Activated CD8-positive, alpha-beta memory T cell treated with anti-CD3 and anti-CD28 coated beads, Interleukin-2, amount 50 U/mL, for 1 hour (primary cell): ENCODE data around the gene BPHL.
"Not testable (repeated sequence)": the region's sequence is repeated elsewhere in the genome, so short reads cannot be mapped to it uniquely, and the experiment has no call there.

Experiments used
- DNase-seq: peaks from one replicate; pipeline ENCODE4 v3.0.0-alpha.2; 2020; ENCODE audit errors: extremely low read depth

Gene BPHL

DNA sequence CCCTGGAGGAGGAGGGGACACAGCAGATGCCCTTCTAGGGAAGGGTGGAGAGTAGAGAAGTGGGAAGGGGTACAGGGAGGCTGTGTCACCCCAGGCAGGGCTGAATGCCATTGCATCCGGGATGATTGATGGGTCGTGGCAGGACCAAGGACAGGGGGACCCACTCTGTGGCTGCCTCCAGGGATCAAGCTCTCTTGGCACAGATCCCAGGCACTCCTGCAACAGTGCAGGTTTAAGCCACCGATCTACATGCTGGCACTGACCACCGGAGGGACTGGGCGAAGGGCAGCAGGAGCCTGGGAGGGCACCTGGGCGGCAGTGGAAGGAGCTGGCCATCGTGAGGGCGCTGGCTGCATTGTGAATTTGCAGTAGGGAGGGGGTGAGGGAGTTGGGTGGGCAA, 61.4 kb downstream of the BPHL start:
- DNase-seq, result not testable (repeated sequence)

DNA sequence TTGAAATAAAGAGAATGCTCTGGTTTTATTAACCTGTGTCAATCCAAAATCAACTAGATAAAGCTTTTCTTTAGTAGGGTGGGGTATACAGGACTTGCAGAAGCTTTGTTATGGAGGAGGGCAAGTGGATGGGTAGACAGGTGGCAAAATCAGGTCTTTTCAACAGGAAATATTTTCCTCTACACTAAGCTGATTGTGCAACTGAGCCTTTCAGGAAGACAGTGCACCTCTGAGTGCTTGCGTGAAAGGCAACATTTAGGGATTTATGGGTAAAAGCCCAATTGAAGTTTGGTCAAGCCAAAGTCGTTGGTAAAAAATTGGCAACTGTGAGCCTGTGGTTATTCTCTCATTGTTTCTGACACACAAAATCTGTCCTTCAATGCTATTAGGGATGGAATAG, 62.6 kb downstream of the BPHL start:
- DNase-seq, result no peak

DNA sequence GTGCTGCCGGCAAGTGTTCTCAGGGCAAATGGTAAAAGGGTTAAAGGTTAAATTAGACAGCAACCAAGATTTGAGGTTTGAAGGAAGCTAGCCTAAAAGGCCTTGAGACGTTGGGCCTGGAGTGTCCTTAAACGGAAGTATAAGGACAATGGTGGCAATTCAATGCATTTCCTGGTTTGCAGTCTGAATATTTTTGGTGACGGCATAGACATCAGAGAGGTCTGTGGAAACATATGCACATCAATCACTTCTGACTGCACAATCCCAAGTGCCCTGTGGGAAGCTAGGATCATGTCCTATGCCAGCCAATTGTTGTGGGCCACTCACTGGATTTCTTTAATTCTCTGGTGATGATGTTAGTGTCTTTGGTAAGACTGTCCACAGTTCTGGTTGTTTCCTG, 64.6 kb downstream of the BPHL start:
- DNase-seq, result no peak

DNA sequence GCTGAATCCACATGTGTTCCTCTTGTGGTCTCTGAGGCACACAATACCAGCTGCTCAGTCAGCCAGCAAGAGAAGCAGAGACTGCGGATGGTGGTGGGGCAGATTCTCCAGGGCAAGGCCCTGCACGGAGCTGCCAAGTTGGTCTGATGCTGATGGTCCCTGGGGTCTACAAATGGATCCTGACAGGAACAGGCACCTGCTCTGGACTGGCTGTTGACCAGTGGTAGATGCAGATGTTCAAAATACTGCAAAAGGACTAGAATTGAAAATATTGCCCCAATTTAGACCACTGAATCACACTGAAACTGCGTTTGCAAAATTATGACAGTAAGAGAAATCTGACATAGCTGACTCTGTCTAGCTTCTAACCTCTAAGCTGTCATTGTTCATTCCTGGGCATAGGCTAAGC, 68.5 kb downstream of the BPHL start:
- no peak for DNase-seq

DNA sequence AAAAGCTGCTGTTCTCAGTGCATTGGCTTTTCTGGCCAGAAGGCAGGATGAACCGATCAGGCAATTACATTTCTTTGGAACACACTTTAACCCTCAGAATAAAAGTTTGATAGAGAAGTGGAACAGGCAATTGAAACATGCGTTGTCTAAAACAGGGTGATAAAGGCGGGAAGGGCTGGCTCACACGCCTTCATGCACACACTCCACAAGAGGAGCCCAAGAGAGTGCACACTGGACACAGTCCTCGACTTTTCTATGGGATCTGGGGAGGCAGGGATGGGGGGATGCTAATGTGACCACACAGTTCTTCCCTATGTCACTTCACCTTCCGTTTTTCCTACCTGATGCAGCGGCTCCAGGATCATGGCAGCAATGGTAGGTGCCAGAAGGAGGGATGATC, 69.8 kb downstream of the BPHL start:
- DNase-seq, result no peak

DNA sequence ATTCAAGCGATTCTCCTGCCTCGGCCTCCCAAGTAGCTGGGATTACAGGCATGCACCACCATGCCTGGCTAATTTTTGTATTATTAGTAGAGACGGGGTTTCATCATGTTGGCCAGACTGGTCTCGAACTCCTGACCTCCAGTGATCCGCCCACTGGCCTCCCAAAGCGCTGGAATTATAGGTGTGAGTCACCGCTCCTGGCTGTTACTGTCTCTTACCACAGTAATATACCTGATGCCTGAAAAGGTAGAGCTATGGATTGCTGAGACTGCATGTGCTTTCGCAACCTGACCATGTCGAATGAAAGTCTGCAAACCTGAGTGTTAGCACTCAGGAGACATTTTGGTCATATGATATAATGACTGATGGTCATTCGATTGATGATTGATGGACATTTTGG, 70.7 kb downstream of the BPHL start:
- DNase-seq, result not testable (repeated sequence)

DNA sequence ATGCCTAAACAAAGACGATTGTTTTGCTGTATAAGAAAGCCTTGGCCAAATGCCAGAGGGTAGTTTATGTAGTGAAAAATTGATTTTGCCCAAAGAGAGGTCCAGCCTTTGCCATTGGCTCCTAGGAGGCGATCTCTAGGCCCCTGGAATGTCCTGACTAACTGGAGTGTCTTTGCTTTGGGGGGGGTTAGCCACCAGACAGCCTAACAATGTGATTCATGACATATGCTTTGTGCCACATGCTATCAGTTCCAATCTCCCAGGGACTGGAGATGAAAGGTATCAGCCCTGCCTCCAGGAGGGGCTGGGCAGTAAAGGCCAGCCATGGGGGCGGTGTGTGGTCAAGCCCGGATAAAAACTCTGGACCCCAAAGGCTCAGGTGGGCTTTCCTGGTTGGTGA, 71.5 kb downstream of the BPHL start:
- DNase-seq, result no peak

DNA sequence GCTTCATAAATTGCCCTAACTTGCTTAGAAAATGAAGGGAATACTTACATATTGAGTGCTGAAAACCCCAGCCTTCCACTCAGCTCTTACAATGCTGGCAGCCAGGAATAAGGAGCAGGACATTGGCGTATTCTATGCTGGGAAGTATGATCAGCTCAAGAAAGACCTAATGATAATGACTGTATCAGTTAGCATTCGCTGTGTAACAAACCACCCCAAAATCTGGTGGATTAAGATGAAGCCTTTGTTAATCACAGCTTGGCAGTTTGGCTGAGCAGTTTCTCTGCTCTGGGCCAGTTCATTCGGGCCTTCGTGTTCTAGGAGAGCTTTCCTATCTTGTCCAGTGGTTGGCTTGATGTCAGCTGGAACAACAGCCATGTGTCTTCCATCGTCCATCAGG, 72.3 kb downstream of the BPHL start:
- no peak for DNase-seq

DNA sequence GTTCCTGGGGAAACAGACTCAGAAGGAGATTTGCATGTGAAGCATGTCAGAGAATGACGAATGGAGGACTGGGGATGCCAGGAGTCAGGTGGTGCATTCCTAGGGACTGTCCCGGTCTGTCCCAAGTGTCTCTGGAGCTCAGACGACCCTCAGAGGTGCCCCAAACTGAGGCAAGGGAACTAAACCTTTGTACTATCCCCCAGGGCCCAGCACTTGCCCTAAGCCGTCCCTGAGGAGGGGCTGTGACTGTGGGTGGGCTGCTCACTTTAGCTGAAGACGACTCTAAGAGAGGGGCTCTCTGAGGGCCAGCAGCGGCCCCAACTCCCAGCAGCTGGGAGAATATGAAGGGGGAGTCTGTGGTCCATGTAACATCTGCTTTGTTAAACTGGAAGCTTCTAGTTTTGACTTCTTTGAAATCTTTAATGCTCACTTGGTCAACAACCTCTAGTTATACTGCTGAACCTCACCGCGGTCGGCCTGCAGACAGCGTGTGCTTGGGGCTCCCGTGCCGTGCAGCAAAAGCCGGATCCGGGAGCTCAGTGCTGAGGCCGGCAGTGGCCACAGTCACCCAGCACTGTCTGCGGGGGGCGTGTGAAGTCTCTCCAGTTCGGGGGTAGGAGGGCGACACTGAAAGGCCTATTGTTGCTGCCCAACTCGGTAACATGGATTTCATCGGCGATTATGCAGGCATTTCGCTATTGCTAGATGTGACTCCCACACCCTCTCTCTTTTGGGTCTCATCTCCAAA, 74.8 kb downstream of the BPHL start:
- DNase-seq, result no peak

DNA sequence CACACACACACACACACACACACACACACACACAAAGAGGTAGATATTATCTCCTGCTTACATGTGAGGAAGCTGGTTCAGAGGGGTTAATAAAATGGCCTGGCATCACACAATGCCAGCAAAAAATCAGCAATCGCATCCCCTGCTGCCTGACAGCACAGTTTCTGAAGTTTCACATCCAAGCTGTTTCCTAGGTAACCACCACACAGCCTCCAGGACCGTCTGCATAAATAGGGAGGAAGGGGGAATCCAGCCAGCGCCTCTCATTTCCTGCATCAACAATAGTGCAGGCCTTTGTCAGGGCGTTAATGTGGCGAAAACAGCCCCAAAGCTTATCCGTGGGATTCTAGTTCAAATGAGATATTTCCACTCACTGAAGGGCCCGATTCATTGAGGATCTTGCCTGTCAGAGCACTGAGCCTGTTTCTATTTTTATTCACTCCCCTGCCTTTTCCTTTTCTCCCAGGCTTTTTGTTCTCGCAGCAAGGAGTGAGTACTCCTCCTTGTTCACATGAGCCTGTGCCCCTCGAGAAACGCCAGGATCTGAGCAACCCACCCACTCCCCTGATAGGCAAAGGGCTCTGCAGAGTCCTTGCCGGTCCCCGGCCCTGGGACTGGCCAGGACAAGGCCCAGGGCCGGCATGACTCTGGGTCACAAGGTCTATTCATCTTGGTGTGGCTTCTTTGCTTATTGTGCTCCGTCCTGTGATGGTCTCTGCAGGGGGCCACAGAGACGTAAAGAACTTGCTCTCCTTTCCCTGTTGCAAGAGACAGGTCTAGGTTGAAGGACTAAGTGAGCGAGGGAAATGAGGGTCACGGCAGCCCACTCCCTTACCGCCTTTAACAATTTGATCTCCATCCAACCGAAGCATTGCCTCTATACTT, 76.3 kb downstream of the BPHL start:
- no peak for DNase-seq

DNA sequence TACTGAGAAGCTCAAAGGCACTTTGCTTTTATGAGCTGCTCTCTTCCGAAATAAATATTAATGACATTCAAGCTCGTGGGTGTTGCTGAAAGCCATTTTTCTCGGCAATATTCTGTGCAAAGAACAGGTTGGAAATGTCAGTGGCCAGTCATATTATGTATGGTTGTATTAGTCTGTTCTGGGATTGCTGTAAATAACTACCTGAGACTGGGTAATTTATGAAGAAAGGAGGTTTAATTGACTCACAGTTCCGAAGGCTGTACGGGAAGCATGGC, 76.8 kb downstream of the BPHL start:
- no peak for DNase-seq

DNA sequence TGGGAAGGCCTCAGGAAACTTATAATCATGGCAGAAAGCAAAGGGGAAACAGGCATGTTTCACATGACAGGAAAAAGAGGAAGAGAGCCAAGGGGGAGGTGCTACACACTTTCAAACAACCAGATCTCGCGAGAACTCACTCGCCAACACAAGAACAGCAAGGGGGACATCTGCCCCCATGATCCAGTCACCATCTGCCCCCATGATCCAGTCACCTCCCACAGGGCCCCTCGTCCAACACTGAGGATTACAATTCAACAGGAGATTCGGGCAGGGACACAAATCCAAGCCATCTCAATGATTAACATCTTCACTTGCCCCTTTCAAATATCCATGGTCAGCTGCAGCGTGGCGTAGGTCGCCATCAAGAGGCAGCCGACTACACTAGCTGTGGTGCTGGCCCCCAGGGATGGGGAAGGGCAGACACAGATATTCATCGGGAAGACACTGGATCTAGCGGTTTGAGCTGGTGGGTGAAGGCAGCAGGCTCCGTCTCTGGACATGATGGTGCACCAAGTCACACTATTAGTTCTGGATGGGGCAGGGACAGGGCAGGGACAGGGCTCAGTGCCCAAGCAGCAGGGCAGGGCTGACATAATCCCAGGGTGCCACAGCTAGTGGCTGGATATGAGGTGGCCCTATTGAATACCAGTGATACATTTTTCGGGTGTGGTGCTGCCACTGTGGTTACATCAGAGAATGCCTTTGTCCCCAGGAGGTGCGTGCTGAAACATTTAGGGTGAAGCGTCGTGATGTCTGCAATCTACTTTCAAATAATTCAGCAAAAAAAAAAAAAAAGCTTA, 77.4 kb downstream of the BPHL start:
- no peak for DNase-seq

DNA sequence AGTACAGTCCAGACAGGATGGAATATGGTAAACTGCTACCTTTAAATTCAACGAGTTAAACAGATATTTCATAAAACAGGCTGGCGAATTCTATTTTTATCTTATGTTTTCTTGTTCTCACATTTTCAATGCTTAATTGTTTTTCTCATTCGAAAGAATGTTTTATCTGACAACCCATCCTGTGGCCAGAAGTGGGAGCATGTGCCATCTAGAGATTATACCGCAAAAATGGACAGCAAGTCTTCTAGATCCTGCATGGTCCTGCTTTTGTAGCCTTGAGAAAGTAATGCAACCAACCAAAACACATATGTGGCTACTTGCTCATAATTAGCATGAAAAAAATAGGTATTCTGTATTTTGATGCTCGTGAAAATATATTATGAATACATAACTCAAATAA, 78.3 kb downstream of the BPHL start:
- no peak for DNase-seq

DNA sequence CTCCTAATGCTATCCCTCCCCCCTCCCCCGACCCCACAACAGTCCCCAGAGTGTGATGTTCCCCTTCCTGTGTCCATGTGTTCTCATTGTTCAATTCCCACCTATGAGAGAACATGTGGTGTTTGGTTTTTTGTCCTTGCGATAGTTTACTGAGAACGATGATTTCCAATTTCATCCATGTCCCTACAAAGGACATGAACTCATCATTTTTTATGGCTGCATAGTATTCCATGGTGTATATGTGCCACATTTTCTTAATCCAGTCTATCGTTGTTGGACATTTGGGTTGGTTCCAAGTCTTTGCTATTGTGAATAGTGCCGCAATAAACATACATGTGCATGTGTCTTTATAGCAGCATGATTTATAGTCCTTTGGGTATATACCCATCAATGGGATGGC, 79.2 kb downstream of the BPHL start:
- DNase-seq, result not testable (repeated sequence)

DNA sequence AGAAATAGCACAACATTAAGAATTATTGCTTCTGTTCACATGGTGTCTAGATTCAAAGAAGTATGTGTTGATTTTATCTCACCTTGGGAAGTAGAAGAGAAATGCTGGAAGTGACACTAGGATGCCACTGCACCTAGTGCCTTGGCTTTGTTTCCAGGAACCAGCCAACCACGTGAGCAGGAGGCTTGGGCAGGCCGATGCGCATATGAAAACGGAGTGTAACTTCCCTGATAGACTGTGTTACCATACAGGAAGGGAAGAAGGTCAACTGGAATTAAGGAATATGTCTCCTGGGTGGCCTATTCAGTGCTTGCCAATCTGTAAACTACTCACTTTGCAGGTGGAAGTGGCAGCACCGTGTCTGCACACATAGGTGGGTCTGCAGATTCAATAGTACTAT, 80.9 kb downstream of the BPHL start:
- no peak for DNase-seq

DNA sequence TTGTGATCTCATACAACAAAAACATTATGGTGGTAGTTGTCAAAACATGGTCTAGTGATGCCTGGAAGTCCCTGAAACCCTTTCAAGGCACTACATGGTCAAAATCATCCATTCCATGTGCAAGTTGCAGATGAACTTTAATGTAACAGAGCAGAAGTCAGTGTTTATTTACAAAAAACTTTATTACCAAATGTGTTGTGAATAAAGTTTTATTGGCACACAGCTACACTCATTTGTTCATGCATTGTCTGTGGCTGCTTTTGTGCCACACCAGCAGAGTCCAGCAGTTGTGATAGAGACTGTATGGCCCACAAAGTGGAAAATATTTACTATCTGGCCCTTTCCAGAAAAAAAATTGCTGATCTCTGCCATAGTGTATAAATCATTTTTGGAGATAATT, 82.2 kb downstream of the BPHL start:
- no peak for DNase-seq

DNA sequence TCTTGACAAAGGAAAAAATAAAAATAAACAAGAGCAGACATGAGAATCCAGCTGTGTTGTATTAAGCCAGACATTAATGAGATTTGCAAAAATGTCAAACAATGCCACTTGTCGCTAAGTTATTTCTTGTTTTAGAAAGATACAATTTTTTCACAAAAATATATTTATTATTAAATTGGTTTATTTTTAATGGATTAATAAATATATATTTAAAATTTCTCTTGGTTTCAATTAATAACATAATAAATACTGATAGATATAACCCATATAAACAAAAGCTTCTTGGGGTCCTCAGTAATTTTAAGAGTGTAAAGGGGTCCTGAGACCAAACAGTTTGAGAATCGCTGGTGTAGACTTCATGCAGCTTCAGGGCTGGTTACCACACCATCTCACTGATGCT, 82.9 kb downstream of the BPHL start:
- DNase-seq, result no peak
